PC-3 (cell line): ENCODE measurements around the gene ICAM1. TPM values are rescaled to one million over a fixed set of nuclear protein-coding genes. Genes with fewer than 3 reads are reported as not detected.

Experiments
- ATAC-seq: fragments of 200-7000 bp; cut with Tn5 transposase; 2 replicates; pipeline ENCODE4 v1.9.1; 2020; ENCODE audit warnings: mild to moderate bottlenecking, moderate library complexity
- BruUV-seq: library from RNA; stranded (reverse); fragments of 400-500 nt; replicated peaks from 2 replicates; lab custom pipeline; 2021; lab: Mats Ljungman, UMichigan
- CTCF ChIA-PET: fragments of 300-600 bp; sonication (Branson Sonifier 250); formaldehyde crosslinking; loops from one replicate; lab custom pipeline; 2022; ENCODE audit warnings: antibody characterized with exemption; lab: Charles Lee
- POLR2A ChIA-PET: fragments of 300-600 bp; sonication (Branson Sonifier 250); formaldehyde crosslinking; loops from one replicate; lab custom pipeline; 2022; ENCODE audit warnings: antibody characterized with exemption; ENCODE audit not compliant: unreplicated experiment; lab: Charles Lee
- DNase-seq: peaks from one replicate; pipeline ENCODE4 v3.0.0-alpha.2; 2015
- H2AFZ ChIP-seq: fragments of 300-600 bp; sonication (generic); 2 replicates; pipeline ENCODE4 v1.6.0; 2016; ENCODE audit warnings: antibody characterized with exemption, low read length
- H3F3A ChIP-seq: fragments of 300-600 bp; sonication (generic); one replicate; pipeline ENCODE4 v1.6.0; 2017; ENCODE audit warnings: antibody characterized with exemption, low read length, control low read depth, mild to moderate bottlenecking; ENCODE audit not compliant: unreplicated experiment
- H3K27ac ChIP-seq: fragments of 300-600 bp; sonication (generic); 2 replicates; pipeline ENCODE4 v1.5.1; 2016; ENCODE audit warnings: mild to moderate bottlenecking, low read length
- H3K27me3 ChIP-seq: fragments of 300-600 bp; sonication (generic); 2 replicates; pipeline ENCODE4 v1.6.1; 2016; ENCODE audit warnings: low read length, mixed read lengths
- H3K36me3 ChIP-seq: fragments of 300-600 bp; sonication (generic); 2 replicates; pipeline ENCODE4 v1.6.1; 2016; ENCODE audit warnings: low read depth, mixed run types, low read length, mixed read lengths
- H3K4me1 ChIP-seq: fragments of 300-600 bp; sonication (generic); 2 replicates; pipeline ENCODE4 v1.5.1; 2016; ENCODE audit warnings: low read length; ENCODE audit not compliant: insufficient read depth
- H3K4me2 ChIP-seq: fragments of 300-600 bp; sonication (generic); 2 replicates; pipeline ENCODE4 v1.6.0; 2016; ENCODE audit warnings: low read length
- H3K4me3 ChIP-seq: fragments of 300-600 bp; sonication (generic); 2 replicates; pipeline ENCODE4 v1.5.1; 2016; ENCODE audit warnings: mild to moderate bottlenecking, low read length, mixed read lengths
- H3K79me2 ChIP-seq: fragments of 300-600 bp; sonication (generic); 2 replicates; pipeline ENCODE4 v1.6.1; 2017; ENCODE audit warnings: low read length, mixed read lengths
- H3K9ac ChIP-seq: fragments of 300-600 bp; sonication (generic); 2 replicates; pipeline ENCODE4 v1.6.0; 2016; ENCODE audit warnings: mild to moderate bottlenecking, low read length
- H3K9me2 ChIP-seq: fragments of 300-600 bp; sonication (generic); replicated peaks from 2 replicates; pipeline ENCODE4 v1.6.1; 2016; ENCODE audit warnings: mixed run types, low read length, mixed read lengths
- H3K9me3 ChIP-seq: fragments of 300-600 bp; sonication (generic); 2 replicates; pipeline ENCODE4 v1.6.1; 2016; ENCODE audit warnings: low read length, mixed read lengths
- H4K20me1 ChIP-seq: fragments of 300-600 bp; sonication (generic); 2 replicates; pipeline ENCODE4 v1.6.1; 2016; ENCODE audit warnings: low read length, mixed read lengths
- CTCF ChIP-seq: fragments of 300-600 bp; sonication (generic); conservative IDR thresholded peaks from 2 replicates; pipeline ENCODE4 v1.5.1; 2017; ENCODE audit warnings: antibody characterized with exemption, low read depth, mild to moderate bottlenecking, low read length
- EZH2 ChIP-seq: fragments of 300-600 bp; sonication (generic); IDR thresholded peaks from one replicate; pipeline ENCODE4 v1.6.1; 2017; ENCODE audit warnings: antibody characterized with exemption, mild to moderate bottlenecking, low read length; ENCODE audit not compliant: unreplicated experiment
- EZH2phosphoT487 ChIP-seq: fragments of 300-600 bp; sonication (generic); IDR thresholded peaks from 2 replicates; pipeline ENCODE4 v1.6.1; 2018; ENCODE audit warnings: mild to moderate bottlenecking, antibody characterized with exemption, low read length, borderline replicate concordance
- intact Hi-C: fragments of 100-400 bp; cut with micrococcal nuclease; formaldehyde crosslinking; loops from 2 replicates; pipeline ENCODE4 v1.9.0; 2023
- total RNA-seq: library from RNA; depleted of rRNA; stranded (reverse); fragments of >200 nt; gene quantifications from 2 replicates; pipeline ENCODE4 v1.2.3, GENCODE V29; 2014

The ICAM1 gene
- total RNA-seq, 1 experiment from 2014 or later, result 15.3 TPM

- H3K4me1 ChIP-seq, result no peaks in the 10 kb centered on the region
- H3K27ac ChIP-seq, result no peak overlapping the region
- no peaks in the 10 kb centered on the region for H3K27me3 ChIP-seq
- H3K79me2 ChIP-seq, result no peaks in the 10 kb centered on the region
- ATAC-seq (no peak), DNase-seq (no peak)
- TF ChIP-seq CTCF (no peak), EZH2 (no peak), EZH2phosphoT487 (no peak)
- H3K9ac ChIP-seq, result no peak overlapping the region
- POLR2A ChIA-PET, result no interaction called here
- no peaks in the 10 kb centered on the region for H4K20me1 ChIP-seq
- intact Hi-C loops, result no loop called here
- no peak overlapping the region for H3K4me2 ChIP-seq
- no peaks in the 10 kb centered on the region for H3K9me2 ChIP-seq
- H2AFZ ChIP-seq, result no peak overlapping the region
- CTCF ChIA-PET, result no interaction called here
- no TSS peak for BruUV-seq
- no peak overlapping the region for H3K4me3 ChIP-seq
- no peaks in the 10 kb centered on the region for H3K36me3 ChIP-seq
- no peaks in the 10 kb centered on the region for H3K9me3 ChIP-seq
- no peaks in the 10 kb centered on the region for H3F3A ChIP-seq
Observed at GRCh38 chr19:10223488-10224213, 47.3 kb upstream of the ICAM1 start.

GRCh38 chr19:10224337-10224736 is 46.6 kb upstream of the ICAM1 start:
- Histone ChIP-seq H3K9me2 (no peaks in the 10 kb centered on the region), H3K9me3 (no peaks in the 10 kb centered on the region), H3K4me3 (no peak overlapping the region), H3K27ac (no peak overlapping the region), H3K27me3 (no peaks in the 10 kb centered on the region), H3K79me2 (no peaks in the 10 kb centered on the region), H3K9ac (no peak overlapping the region), H3K36me3 (no peaks in the 10 kb centered on the region), H4K20me1 (no peaks in the 10 kb centered on the region), H2AFZ (no peak overlapping the region), H3K4me2 (no peak overlapping the region), H3K4me1 (no peaks in the 10 kb centered on the region), H3F3A (no peaks in the 10 kb centered on the region)
- BruUV-seq, result no TSS peak
- ATAC-seq (no peak), DNase-seq (no peak)
- intact Hi-C loops, result no loop called here
- ChIA-PET POLR2A (no interaction called here), CTCF (no interaction called here)
- TF ChIP-seq EZH2 (no peak), EZH2phosphoT487 (no peak), CTCF (no peak)

- H3F3A ChIP-seq, result no peaks in the 10 kb centered on the region
- peaks cover 10% of the 10 kb centered on the region for H3K4me1 ChIP-seq
- no peaks in the 10 kb centered on the region for H3K9me2 ChIP-seq
- no TSS peak for BruUV-seq
- intact Hi-C loops, result no loop called here
- no peak overlapping the region for H3K27ac ChIP-seq
- no peaks in the 10 kb centered on the region for H4K20me1 ChIP-seq
- no peaks in the 10 kb centered on the region for H3K79me2 ChIP-seq
- ATAC-seq, result no peak
- no peak for DNase-seq
- no peak overlapping the region for H2AFZ ChIP-seq
- no peaks in the 10 kb centered on the region for H3K36me3 ChIP-seq
- CTCF ChIA-PET, result no interaction called here
- TF ChIP-seq EZH2, result no peak
- no peak for TF ChIP-seq CTCF
- TF ChIP-seq EZH2phosphoT487, result no peak
- H3K27me3 ChIP-seq, result no peaks in the 10 kb centered on the region
- no peak overlapping the region for H3K4me3 ChIP-seq
- no peak overlapping the region for H3K9ac ChIP-seq
- H3K4me2 ChIP-seq, result no peak overlapping the region
- POLR2A ChIA-PET, result no interaction called here
- H3K9me3 ChIP-seq, result no peaks in the 10 kb centered on the region
Observed at GRCh38 chr19:10226021-10226375, 44.9 kb upstream of the ICAM1 start.
